Thyroid gland (tissue), 4 donors: Measurements from ENCODE around the gene HYAL2.

Experiments
- CTCF ChIP-seq, 6 experiments: fragments of 200-600 bp in 3 of 6; fragments of 450-650 bp in 3 of 6; sonication (generic) in 3 of 6; IDR thresholded peaks; one replicate each; pipeline ENCODE4 v1.5.1; 2016 to 2019; ENCODE audit warnings: antibody characterized with exemption in 6 of 6, mild to moderate bottlenecking in 2 of 6, inconsistent platforms in 1 of 6, moderate library complexity in 1 of 6
- POLR2A ChIP-seq, 2 donors: fragments of 450-650 bp; IDR thresholded peaks; one replicate each; pipeline ENCODE4 v1.6.1; 2017; ENCODE audit warnings: antibody characterized with exemption in 2 of 2, mild to moderate bottlenecking in 2 of 2, moderate library complexity in 1 of 2

GRCh38 chr3:50354186-50354764, 31.7 kb upstream of the HYAL2 start:
- TF ChIP-seq CTCF (IDR thresholded peaks at IDR 0.05) (no peak), POLR2A (IDR thresholded peaks at IDR 0.05) (no peak)
